Measurements from ENCODE around the gene MRPL18. TPM values are rescaled to one million over a fixed set of nuclear protein-coding genes. Genes with fewer than 3 reads are reported as not detected.

The MRPL18 gene
- total RNA-seq, 1 donor from 2014 or later, result 31.0 TPM

- no peak for TF ChIP-seq CTCF (IDR thresholded peaks at IDR 0.05; ENCODE audit: unreplicated experiment)
- H3K4me1 Mint-ChIP-seq (ENCODE audit: unreplicated experiment), result peaks cover 22% of the 10 kb centered on the region
- H3K4me3 Mint-ChIP-seq (ENCODE audit: unreplicated experiment), result no peak overlapping the region
- peaks cover 10% of the 10 kb centered on the region for H3K27me3 Mint-ChIP-seq (ENCODE audit: unreplicated experiment)
- no peak for DNase-seq (ENCODE audit: low spot score)
- H3K9me3 Mint-ChIP-seq (ENCODE audit: unreplicated experiment), result no peaks in the 10 kb centered on the region
- H3K27ac Mint-ChIP-seq (ENCODE audit: unreplicated experiment), result no peak overlapping the region
- H3K36me3 Mint-ChIP-seq (ENCODE audit: low read depth, unreplicated experiment), result peaks cover 24% of the 10 kb centered on the region
These were observed 33.8 kb upstream of the MRPL18 start for GRCh38 chr6:159756508-159756907.

GRCh38 chr6:159758031-159759001 lies 32.0 kb upstream of the MRPL18 start:
- Mint-ChIP-seq H3K4me3 (ENCODE audit: unreplicated experiment) (peak overlapping the region; percentile 38), H3K27ac (ENCODE audit: unreplicated experiment) (peak overlapping the region; percentile 52), H3K36me3 (ENCODE audit: low read depth, unreplicated experiment) (peaks cover 29% of the 10 kb centered on the region), H3K9me3 (ENCODE audit: unreplicated experiment) (no peaks in the 10 kb centered on the region), H3K4me1 (ENCODE audit: unreplicated experiment) (peaks cover 28% of the 10 kb centered on the region), H3K27me3 (ENCODE audit: unreplicated experiment) (peaks cover 16% of the 10 kb centered on the region)
- no peak for TF ChIP-seq CTCF (IDR thresholded peaks at IDR 0.05; ENCODE audit: unreplicated experiment)
- no peak for DNase-seq (ENCODE audit: low spot score)

GRCh38 chr6:159759645-159760044 lies 30.6 kb upstream of the MRPL18 start:
- DNase-seq (ENCODE audit: low spot score), result no peak
- TF ChIP-seq CTCF (IDR thresholded peaks at IDR 0.05; ENCODE audit: unreplicated experiment), result no peak
- Mint-ChIP-seq H3K4me1 (ENCODE audit: unreplicated experiment) (peaks cover 29% of the 10 kb centered on the region), H3K36me3 (ENCODE audit: low read depth, unreplicated experiment) (peaks cover 31% of the 10 kb centered on the region), H3K4me3 (ENCODE audit: unreplicated experiment) (peak overlapping the region; percentile 54), H3K9me3 (ENCODE audit: unreplicated experiment) (no peaks in the 10 kb centered on the region), H3K27me3 (ENCODE audit: unreplicated experiment) (peaks cover 16% of the 10 kb centered on the region), H3K27ac (ENCODE audit: unreplicated experiment) (peak overlapping the region; percentile 99)

- DNase-seq (ENCODE audit: low spot score), result peak; percentile 16
- Mint-ChIP-seq H3K36me3 (ENCODE audit: low read depth, unreplicated experiment) (peaks cover 29% of the 10 kb centered on the region), H3K27ac (ENCODE audit: unreplicated experiment) (peak overlapping the region; percentile 99), H3K4me3 (ENCODE audit: unreplicated experiment) (peak overlapping the region; percentile 94), H3K27me3 (ENCODE audit: unreplicated experiment) (peaks cover 16% of the 10 kb centered on the region), H3K9me3 (ENCODE audit: unreplicated experiment) (no peaks in the 10 kb centered on the region), H3K4me1 (ENCODE audit: unreplicated experiment) (peaks cover 33% of the 10 kb centered on the region)
- TF ChIP-seq CTCF (IDR thresholded peaks at IDR 0.05; ENCODE audit: unreplicated experiment), result no peak
These were observed 29.6 kb upstream of the MRPL18 start for GRCh38 chr6:159760602-159761057.

All from endothelial cell (in vitro differentiated cells).